RKO (cell line): ENCODE measurements around the gene IDH3G.

ENCODE experiments used
- DNase-seq: peaks from one replicate; pipeline ENCODE4 v3.0.0-alpha.2; 2016; ENCODE audit warnings: low spot score

Gene IDH3G

DNA sequence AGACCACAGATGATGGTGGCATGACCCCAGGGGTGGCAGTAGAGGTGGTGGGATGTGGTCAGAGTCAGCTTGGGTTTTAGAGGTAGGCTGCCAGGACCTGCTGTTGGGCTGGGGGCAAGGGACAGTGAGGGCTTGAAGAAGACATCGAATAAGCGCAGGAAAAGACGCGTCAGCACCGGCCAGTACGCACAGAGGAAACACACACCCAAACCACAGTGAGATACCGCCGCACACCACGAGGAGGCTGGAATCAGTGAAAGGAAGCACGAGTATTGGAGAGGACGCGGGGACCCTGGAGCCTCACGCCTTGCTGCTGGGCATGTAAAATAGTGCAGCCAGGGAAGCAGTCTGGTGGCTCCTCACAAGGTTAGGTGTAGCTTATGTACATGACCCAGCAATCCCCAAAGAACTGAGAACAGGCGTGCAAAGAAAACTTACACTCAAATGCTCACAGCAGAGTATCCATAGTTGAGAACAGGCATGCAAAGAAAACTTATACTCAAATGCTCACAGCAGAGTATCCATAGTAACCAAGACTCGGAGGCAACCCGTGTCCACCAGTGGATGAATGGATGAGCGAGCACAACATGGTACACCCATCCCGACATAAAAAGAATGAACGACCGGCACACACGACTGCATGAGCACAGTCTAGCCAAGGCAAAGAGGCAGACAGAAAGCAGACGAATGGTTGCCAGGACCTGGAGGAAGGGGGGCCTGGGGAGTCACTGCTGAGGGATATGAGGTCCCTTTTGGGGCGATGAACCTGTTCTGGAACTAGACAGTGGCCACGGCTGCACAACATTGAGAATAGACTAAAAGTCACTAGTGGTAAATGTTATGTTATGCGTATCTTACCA, 22.9 kb upstream of the IDH3G start:
- no peak for DNase-seq

- no peak for DNase-seq
Observed at GRCh38 chrX:153814591-153815315, 20.6 kb upstream of the IDH3G start.

DNA sequence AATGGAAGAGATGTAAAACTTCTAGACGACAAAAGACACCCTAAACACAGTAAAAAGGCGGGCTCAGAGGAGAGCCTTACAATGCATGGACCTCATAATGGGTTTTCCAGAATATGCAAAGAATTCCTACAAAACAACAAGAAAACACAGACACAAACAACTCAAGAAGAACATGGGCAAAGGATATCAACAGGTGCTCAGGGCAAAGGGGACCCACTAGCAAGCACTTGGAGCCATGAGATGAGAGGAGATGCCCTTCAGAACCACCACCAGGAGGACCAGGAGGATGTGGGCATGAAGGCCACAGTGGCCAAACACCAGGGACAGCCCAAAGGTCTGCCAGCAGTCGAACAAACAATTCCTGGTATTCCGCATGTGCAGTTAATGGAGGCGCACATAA, 19.0 kb upstream of the IDH3G start:
- no peak for DNase-seq

GRCh38 chrX:153812220-153812619, 18.0 kb upstream of the IDH3G start:
- DNase-seq: no peak

DNA sequence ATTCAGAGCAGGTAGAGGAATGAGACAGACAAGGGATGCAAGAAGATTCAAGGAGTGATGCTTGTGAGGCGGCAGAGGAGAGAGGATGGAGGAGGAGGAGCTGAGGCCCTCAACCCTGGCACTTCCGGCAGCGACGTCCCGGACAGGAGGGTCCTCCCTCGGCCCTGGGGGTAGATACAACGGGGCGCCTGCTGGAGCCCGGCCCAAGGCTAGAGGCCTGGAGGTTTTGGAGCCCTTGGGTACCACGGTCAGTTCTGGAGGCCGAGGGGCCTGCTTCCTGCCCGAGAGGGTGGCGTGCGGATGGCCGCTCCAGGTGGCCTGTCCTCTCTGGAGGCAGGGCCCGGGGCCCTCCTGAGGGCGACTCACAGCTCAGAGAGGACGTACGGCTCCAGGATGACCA, 13.8 kb upstream of the IDH3G start:
- no peak for DNase-seq

DNA sequence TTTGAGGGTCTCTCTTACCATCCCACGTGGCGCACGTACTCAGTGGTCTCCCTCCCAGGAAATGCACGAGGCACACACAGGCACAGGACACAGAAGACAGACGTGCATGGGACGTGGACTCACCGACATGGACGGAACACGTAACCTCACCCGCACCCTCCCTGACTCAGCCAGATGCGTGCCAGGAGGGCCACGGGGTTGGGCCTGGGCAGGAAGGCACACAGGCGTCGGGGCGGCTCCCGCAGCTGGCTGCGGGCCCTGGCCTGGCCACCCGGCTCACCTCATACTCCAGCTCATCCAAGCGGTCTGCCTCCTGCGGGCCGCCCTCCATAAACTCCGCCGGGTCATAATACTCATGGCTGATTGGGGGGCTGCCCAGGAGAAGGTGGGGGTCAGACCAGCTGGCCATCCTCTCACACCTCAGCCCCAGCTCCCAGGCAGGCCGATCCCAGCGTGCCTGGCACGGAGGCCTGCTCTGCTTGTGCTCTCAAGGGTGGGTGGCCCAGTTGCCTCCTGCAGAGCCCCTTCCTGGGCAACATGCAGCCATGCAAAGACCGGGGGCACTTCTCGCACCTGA, 12.9 kb upstream of the IDH3G start:
- DNase-seq: no peak

DNA sequence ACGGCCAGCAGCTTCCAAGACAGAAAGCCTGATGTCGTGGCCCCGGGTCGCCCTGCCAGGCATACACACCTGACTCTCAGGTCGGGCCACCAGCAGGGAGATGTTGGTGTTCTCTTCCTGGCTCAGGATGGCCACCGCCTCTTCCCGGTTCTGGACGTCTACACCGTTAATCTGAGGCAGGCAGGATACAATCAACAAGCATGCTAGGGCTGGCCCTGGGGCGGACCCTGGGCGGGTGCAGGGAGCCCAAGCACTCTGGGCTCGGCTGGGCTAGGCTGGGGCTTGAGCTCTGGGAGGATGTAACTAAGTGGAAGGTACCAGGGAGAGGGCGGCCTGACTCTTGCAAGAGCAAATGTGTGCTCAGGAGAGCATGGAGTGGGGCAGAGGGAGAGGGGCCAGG, 11.3 kb upstream of the IDH3G start:
- DNase-seq: no peak

DNA sequence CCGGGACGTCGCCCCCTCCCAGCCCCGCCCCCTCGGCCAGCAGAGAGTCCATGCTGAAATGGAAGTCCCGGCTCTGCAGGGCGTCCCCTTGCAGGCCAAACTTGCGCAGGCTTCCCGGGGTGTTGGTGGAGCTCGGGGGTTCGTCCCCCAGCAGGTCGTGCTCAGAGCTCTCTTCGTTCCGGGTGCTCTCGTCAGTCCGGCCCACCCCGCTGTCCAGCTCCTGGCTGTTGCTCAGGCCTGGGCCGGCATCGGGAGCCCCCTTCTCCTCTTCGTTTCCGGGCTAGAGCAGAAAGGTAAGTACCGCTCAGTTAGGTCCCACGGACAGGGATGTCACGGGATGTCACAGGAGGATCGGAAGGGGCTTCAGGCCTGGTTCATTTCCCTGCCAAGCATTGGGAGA, 10.4 kb upstream of the IDH3G start:
- DNase-seq: no peak

DNA sequence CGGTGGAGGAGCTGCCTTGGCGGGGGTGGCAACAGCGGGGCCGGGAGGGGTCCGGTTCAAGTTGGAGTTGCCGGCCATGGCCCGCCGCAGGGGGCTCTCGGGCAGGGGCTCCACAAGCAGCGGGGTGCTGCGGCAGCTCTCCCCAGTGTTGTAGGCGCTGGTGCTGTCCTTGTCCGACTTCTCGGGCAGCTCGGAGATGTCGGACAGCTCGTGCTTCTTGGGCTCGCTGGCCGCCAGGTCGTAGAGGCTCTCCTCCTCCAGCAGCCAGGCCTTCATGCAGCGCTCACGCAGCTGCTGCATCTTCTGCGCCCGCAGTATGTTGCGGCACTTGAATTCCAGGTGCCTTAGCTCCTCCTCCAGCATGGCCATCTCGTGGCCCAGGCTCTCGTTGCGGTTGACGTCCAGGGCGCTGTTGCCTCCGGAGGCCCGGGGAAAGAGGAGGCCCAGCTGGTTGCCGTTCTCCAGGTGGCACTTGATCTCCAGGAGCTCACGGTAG, 10.0 kb upstream of the IDH3G start:
- DNase-seq: no peak

DNA sequence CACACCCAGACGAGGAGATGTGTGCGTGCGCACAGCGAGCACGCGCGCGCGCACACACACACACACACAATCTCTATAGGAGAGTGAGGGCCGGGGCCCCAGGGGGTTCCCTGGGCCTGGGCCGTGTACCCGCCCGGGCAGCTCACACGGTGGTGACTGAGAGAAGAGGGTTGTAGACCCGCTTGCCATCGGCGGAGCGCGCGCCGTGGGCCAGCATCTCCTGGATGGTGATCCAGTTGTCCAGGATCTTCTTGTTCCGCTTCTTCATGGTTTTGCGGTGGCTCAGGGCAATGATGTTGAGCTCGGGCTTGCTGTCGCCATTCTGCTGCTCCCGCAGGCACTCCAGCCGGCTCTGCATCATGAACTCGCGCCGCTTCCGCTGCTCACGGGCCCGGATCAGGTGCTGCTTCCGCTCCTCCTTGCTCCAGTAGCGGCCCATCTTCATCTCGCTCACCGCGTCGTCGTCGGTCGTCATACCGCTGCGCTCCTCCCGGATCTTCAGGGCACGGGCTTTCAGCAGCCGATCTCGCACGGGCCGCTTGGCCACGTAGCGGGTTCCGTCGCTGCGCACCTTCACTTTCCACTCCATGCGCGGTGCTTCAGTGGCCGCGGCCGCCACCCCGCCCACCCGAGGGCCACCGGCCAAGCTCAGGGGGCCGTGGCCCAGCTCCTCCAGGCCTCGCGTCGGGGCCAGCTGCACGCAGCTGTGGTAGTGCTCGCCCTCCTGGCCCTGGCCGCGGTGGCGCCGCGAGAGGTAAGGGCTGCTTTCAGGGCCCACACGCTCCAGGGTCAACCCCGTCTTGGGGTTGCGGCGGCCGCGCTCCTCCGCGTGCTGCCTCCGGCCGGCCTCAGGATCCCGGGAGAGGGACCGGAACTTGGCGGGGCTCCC, 9.3 kb upstream of the IDH3G start:
- DNase-seq: no peak

- no peak for DNase-seq
Observed at GRCh38 chrX:153802513-153803045, 8.4 kb upstream of the IDH3G start.

DNA sequence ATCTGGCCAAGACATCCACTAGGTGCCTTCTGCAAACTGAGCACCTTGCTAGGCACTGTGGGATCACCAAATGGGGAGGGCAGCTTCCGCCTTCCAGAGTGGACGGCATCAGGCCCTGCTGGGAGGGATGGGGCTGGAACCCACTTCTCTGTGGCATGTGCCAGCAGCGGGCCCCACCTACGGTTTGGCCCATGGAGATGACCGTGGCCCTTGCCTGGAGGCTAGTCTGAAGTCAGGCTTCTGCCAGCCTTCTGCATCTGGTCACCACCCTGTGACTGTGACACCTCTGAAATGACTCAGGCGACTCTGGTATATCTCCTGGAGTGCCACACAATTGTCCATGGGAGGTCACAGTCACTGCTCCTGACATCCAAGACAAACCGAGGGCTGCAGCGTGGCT, 7.5 kb upstream of the IDH3G start:
- DNase-seq: no peak

DNA sequence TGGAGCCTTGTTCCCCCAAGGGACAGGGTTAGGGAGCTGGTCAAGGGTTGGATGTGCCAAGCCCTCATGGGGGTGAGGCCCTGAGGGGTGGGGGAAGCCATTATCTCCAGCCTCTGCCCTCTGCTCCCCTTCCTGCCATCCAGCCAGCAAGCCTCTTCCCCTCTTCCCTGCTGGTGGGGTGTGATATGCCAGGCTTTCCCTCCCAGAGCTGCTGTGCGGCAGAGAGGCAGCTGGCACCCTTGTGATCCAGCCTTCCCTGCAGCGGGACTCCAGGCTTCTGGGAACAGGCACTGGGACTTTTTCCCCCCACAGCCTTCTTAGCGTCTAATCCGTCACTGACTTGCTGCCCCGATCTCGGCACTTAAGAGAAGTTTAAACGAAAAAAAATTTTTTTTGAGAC, 6.6 kb upstream of the IDH3G start:
- no peak for DNase-seq

DNA sequence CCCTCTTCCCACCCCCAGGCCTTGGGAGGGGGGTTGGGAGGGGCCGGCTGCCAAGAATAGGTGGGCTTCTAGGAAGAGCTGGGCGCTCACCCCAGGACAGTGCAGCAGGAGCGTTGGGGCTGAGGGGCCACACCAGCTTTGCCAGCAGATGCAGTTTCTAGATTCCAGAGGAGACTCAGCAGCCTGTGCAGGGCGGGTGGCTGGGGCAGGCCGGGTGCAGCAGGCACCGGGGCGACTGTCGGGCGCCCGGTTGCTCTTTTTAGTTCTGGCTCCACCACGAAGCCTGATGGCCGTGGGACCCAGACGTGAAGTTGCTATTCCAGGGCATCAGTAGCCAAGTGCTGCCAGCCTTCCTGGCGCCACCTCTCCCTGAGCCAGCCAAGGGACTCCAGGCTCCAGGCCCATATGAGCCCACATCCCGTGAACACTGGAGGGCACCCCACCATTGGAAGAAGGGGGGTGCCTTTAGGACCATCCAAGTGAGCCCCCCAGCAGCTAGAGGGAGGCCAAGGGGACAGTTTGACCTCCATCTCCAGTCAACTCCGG, 6.1 kb upstream of the IDH3G start:
- no peak for DNase-seq

DNA sequence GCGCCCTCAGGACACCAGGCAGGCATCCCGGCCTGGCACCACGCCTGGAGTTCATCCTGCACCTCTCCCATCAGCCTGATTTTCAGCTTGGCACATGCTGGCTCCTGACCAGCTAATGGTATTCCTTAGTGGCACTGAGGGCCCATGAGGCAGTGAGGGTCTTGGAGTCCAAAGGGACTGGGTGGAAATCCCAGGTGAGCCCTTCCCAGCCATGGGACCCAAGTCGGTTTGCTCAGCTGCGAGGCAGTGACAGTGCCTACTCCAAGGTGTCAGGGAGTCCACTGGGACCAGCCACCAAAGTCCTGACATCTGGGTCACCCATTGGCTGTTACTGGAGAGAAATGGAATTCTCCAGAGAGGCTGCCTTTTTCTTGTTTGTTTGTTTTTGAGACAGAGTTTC, 5.2 kb upstream of the IDH3G start:
- DNase-seq: no peak

DNA sequence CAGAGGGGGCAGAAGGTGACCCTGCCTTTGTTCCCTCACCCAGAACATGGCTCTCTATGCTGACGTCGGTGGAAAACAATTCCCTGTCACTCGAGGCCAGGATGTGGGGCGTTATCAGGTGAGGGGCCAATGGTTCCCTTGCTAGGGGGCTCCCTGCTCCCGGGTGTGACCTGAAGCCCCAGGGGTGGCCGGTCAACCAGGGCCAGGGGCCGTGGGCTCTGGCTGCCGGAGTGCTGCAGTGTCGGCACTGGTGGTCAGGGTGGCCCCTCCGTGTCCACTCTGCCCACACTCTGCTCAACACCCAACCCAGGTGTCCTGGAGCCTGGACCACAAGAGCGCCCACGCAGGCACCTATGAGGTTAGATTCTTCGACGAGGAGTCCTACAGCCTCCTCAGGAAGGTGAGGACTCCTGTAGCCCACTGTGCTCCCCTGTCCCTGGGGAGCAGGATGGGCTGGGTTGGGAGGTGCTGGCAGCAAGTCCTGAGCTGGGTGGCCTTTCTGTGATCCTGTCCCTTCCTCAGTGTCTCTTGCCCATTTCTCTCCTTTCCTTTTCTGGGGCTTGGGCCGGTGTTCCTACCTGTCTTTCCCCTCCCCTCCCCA, 3.3 kb upstream of the IDH3G start:
- no peak for DNase-seq

DNA sequence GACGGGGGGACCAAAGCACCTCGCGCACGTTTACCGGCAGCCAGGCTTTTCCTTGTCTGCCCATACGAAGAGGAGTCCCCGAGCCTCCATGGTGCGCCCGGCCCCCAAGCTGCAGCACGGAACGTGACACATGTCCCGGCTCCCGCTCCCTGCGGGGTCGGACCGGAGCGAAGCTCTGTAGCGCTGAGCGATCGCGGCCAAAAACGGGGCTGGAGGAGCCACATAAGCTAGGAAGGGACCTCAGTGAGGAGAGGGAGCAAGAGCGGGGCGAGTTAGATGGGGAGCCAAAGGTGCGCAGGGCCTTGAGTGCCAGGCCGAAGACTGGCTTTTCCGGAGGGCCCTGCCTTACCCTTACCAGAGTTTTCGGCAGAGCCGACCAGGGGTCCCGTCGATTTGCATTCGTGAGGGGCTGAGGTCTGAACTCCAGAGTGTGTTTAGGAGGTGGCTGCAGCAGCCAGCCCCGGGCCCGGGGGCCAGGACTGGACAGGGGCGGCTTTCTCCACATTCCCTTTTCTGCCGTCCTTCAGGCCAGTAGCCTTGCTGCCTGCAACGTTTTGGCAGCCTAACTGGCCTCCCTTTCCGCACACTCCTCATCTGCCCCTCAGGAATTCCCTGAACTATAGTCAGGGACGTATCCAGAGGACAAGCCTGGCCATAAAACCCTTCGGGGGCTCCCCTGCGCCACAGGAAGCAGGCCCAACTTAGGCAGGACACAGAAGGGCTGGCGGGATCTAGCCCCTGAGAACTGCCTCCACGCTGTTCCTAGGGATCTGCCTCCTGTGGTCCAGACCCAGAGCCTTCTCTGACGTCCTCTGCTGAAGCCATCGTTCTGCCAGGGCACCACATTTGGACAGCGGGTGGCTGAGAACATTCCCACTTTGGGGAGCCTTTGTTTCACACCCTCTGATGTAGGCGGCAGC, 982 bp upstream of the IDH3G start:
- DNase-seq: peak; percentile 18

GRCh38 chrX:153793291-153793690, 884 bp downstream of the IDH3G start:
- peak; percentile 34 for DNase-seq

GRCh38 chrX:153792368-153792767, 1.8 kb downstream of the IDH3G start:
- DNase-seq: no peak
